ENCODE data around the gene WDR75.

GRCh38 chr2:189481071-189481470, 39.8 kb downstream of the WDR75 start:
- no peak for TF ChIP-seq CTCF (conservative IDR thresholded peaks at IDR 0.05)
- TF ChIP-seq EZH2 (IDR thresholded peaks at IDR 0.05; ENCODE audit: low read depth) = no peak
